ENCODE results near the gene DERL3. TPM values are rescaled to one million over a fixed set of nuclear protein-coding genes. Genes with fewer than 3 reads are reported as not detected.

Gene DERL3
- 0.78 TPM for polyA plus RNA-seq (2012; ENCODE audit: insufficient read length, low read depth)

DNA sequence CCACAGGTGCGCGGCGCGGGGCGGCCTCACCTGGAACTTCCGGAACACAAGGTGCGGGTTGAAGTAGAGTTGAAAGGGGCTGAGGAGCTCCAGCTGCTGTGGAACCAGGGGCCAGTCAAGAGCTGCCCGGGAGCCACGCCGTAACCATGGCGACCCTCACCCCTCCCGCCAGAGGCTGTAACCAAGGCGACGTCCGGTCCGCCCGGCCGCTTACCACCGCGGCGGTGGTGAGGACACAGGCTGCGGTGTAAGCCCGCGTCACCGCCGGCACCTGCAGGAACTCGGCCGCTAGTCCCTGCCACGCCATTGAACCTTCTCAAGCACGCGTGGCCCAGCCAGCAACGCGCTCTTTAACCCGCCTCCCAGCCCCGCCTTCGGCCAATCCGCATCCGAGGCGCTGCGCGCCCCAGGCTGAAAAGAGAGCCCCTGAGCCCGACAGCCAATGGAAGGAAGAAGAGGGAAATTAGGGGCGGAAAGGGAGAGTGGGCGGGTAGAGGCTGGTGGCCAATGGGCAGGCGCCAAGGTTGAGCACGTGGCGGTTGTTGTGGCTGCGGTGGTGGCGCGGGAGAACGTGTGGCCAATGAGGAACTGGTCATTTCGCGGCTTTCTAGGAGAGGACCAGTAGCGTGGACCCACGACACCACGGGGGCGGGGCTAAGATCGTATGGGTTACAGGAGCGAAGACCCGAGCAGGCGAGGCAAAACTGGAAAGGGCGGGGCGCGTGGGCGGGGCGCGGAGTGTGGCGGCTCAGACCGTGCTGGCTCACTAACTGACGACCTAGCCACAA lies at the start of gene DERL3:
DERL3 (minus strand) TSS at position 326 of the 788 bp plus-strand sequence; CDS start at position 307, 19 bp downstream.
- peak; percentile 16 for TF ChIP-seq FOXP2 (optimal IDR thresholded peaks at IDR 0.05; ENCODE audit: borderline replicate concordance, extremely low read depth, extremely low read length, insufficient read depth)
- no peak for TF ChIP-seq TAF1 (IDR thresholded peaks at IDR 0.05; ENCODE audit: borderline replicate concordance, insufficient read depth, low read length)
- no peak for TF ChIP-seq SIN3A (IDR thresholded peaks at IDR 0.05; ENCODE audit: borderline replicate concordance, insufficient read depth, low read length)

DNA sequence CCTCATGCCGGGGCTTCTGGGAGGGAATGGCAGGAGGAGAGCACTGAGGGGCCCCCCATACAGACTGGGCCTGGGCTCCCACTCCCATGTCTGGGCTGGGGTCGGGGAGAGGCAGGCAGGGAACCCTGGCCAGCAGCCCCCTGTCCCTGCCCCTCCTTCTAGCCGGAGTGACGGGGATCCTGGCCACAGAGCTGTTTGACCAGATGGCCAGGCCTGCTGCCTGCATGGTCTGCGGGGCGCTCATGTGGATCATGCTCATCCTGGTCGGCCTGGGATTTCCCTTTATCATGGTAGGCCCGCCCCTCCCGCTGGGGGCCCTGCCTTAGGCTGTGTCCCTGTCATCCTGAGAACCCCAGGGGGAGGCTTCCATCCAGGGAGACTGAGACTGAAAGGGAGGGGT lies 45.3 kb upstream of the DERL3 start:
- TF ChIP-seq POLR2AphosphoS5 (IDR thresholded peaks at IDR 0.05; ENCODE audit: low read depth, low read length), result no peak
- TF ChIP-seq FOXP2 (optimal IDR thresholded peaks at IDR 0.05; ENCODE audit: borderline replicate concordance, extremely low read depth, extremely low read length, insufficient read depth), result no peak
- TF ChIP-seq TAF1 (IDR thresholded peaks at IDR 0.05; ENCODE audit: borderline replicate concordance, insufficient read depth, low read length), result no peak
- TF ChIP-seq SIN3A (IDR thresholded peaks at IDR 0.05; ENCODE audit: borderline replicate concordance, insufficient read depth, low read length), result no peak
- TF ChIP-seq, protein P1, sequence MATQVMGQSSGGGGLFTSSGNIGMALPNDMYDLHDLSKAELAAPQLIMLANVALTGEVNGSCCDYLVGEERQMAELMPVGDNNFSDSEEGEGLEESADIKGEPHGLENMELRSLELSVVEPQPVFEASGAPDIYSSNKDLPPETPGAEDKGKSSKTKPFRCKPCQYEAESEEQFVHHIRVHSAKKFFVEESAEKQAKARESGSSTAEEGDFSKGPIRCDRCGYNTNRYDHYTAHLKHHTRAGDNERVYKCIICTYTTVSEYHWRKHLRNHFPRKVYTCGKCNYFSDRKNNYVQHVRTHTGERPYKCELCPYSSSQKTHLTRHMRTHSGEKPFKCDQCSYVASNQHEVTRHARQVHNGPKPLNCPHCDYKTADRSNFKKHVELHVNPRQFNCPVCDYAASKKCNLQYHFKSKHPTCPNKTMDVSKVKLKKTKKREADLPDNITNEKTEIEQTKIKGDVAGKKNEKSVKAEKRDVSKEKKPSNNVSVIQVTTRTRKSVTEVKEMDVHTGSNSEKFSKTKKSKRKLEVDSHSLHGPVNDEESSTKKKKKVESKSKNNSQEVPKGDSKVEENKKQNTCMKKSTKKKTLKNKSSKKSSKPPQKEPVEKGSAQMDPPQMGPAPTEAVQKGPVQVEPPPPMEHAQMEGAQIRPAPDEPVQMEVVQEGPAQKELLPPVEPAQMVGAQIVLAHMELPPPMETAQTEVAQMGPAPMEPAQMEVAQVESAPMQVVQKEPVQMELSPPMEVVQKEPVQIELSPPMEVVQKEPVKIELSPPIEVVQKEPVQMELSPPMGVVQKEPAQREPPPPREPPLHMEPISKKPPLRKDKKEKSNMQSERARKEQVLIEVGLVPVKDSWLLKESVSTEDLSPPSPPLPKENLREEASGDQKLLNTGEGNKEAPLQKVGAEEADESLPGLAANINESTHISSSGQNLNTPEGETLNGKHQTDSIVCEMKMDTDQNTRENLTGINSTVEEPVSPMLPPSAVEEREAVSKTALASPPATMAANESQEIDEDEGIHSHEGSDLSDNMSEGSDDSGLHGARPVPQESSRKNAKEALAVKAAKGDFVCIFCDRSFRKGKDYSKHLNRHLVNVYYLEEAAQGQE (IDR thresholded peaks at IDR 0.05; ENCODE audit: insufficient read depth in 1 of 2, low read depth in 2 of 2, low read length in 2 of 2), result no peak

DNA sequence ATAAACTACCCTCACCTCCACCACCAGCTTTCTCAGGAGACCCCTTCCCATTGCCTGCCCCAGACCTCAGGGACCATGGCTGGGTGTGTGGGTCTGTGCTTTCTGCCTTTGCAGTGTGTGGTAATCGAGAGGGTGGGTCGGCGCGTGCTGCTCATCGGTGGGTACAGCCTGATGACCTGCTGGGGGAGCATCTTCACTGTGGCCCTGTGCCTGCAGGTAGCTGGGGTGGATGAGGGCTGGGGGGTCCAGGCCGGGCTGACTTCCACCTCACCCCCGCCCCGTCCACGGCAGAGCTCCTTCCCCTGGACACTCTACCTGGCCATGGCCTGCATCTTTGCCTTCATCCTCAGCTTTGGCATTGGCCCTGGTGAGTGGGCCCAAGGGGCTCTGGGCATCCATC lies 44.9 kb upstream of the DERL3 start:
- no peak for TF ChIP-seq SIN3A (IDR thresholded peaks at IDR 0.05; ENCODE audit: borderline replicate concordance, insufficient read depth, low read length)
- TF ChIP-seq, protein P1 (IDR thresholded peaks at IDR 0.05; ENCODE audit: insufficient read depth in 1 of 2, low read depth in 2 of 2, low read length in 2 of 2), result no peak
- no peak for TF ChIP-seq FOXP2 (optimal IDR thresholded peaks at IDR 0.05; ENCODE audit: borderline replicate concordance, extremely low read depth, extremely low read length, insufficient read depth)

DNA sequence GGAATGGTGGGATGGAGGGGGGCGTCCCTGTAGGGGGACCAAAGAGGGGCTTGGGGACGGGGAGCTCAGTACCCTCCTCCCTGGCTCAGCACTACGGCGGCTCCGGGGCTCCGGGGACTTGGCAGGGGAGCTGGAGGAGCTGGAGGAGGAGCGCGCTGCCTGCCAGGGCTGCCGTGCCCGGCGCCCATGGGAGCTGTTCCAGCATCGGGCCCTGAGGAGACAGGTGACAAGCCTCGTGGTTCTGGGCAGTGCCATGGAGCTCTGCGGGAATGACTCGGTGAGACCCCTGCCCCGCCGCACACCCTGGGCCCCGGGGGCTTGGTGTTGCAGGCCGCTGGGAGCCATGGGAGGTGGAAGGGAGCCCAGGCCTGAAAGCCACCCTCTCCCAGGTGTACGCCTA lies 43.6 kb upstream of the DERL3 start:
- TF ChIP-seq SIN3A (IDR thresholded peaks at IDR 0.05; ENCODE audit: borderline replicate concordance, insufficient read depth, low read length), result no peak
- TF ChIP-seq TAF1 (IDR thresholded peaks at IDR 0.05; ENCODE audit: borderline replicate concordance, insufficient read depth, low read length), result no peak
- TF ChIP-seq POLR2AphosphoS5 (IDR thresholded peaks at IDR 0.05; ENCODE audit: low read depth, low read length), result no peak
- TF ChIP-seq, protein P1 (IDR thresholded peaks at IDR 0.05; ENCODE audit: insufficient read depth in 1 of 2, low read depth in 2 of 2, low read length in 2 of 2), result no peak
- TF ChIP-seq FOXP2 (optimal IDR thresholded peaks at IDR 0.05; ENCODE audit: borderline replicate concordance, extremely low read depth, extremely low read length, insufficient read depth), result no peak

DNA sequence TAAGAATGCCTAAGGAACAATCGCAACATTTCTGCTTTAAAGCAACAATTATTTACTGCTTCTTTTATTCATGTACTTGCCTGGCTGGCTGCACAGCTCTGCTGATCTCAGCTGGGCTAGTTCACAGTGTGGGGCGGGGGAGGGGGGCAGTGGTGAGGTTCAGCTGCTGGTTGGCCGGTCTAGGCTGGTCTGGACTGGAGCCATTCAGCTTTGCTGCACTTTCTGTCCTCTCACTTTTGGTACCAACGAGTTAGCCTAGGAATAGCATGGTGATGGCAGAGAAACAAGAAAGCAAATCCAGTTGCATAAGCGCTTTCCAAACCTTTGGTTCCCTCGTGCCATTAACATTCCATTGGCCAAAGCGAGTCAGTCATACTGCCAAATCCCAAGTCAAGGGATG lies 39.4 kb upstream of the DERL3 start:
- TF ChIP-seq FOXP2 (optimal IDR thresholded peaks at IDR 0.05; ENCODE audit: borderline replicate concordance, extremely low read depth, extremely low read length, insufficient read depth) (no peak), TAF1 (IDR thresholded peaks at IDR 0.05; ENCODE audit: borderline replicate concordance, insufficient read depth, low read length) (no peak), POLR2AphosphoS5 (IDR thresholded peaks at IDR 0.05; ENCODE audit: low read depth, low read length) (no peak), SIN3A (IDR thresholded peaks at IDR 0.05; ENCODE audit: borderline replicate concordance, insufficient read depth, low read length) (no peak)
- TF ChIP-seq, protein P1 (IDR thresholded peaks at IDR 0.05; ENCODE audit: insufficient read depth in 1 of 2, low read depth in 2 of 2, low read length in 2 of 2), result no peak
